B cell (primary cell): Measurements from ENCODE around the gene HMGA1.

Experiments
- EZH2 ChIP-seq: IDR thresholded peaks from 2 replicates; pipeline ENCODE4 v1.6.1; 2012; ENCODE audit warnings: borderline replicate concordance, low read depth, mild to moderate bottlenecking, moderate library complexity, low read length; ENCODE audit not compliant: insufficient read depth, poor library complexity, severe bottlenecking
- TF ChIP-seq, protein P1 (sequence below): fragments of 200-600 bp; IDR thresholded peaks from one replicate; pipeline ENCODE4 v1.8.0; 2022; ENCODE audit warnings: antibody characterized with exemption, mild to moderate bottlenecking

DNA sequence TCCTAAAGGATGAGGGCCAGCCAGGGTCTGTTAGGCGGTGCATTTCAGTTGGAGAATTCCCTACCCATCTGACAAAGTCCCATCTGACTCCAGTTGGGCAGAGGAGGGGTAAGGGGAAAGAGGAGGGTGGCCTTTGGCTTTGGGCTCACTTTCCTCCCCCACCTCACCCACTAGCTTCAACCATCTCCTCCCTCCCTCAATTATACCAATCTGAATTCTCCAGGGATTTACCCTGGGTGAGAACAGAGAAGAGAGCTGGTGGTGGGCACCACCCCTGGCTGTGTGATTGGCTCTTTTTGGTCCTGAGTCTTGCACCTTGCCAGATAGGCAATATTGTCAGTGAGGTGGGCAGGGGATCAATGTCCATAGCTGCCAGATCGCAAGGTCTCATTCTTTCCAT lies 3.2 kb downstream of the HMGA1 start:
- TF ChIP-seq, protein P1, sequence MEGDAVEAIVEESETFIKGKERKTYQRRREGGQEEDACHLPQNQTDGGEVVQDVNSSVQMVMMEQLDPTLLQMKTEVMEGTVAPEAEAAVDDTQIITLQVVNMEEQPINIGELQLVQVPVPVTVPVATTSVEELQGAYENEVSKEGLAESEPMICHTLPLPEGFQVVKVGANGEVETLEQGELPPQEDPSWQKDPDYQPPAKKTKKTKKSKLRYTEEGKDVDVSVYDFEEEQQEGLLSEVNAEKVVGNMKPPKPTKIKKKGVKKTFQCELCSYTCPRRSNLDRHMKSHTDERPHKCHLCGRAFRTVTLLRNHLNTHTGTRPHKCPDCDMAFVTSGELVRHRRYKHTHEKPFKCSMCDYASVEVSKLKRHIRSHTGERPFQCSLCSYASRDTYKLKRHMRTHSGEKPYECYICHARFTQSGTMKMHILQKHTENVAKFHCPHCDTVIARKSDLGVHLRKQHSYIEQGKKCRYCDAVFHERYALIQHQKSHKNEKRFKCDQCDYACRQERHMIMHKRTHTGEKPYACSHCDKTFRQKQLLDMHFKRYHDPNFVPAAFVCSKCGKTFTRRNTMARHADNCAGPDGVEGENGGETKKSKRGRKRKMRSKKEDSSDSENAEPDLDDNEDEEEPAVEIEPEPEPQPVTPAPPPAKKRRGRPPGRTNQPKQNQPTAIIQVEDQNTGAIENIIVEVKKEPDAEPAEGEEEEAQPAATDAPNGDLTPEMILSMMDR, result no peak
- TF ChIP-seq EZH2, result no peak
